Measurements from ENCODE around the gene EIF1AD. TPM values are rescaled to one million over a fixed set of nuclear protein-coding genes. Genes with fewer than 3 reads are reported as not detected.
A peak's percentile ranks its signal among the peaks of the same experiment; 100 is the strongest.

Gene EIF1AD
- total RNA-seq, 1 donor from 2014 or later, result 50.6 TPM

- H3K27me3 ChIP-seq, result no peaks in the 10 kb centered on the region
- no peaks in the 10 kb centered on the region for H3K9me3 ChIP-seq
- DNase-seq (ENCODE audit: extremely low spot score in 2 of 2), result no peak
- peak overlapping the region; percentile 61 to 96 for H3K4me3 ChIP-seq
- TF ChIP-seq POLR2AphosphoS5 (IDR thresholded peaks at IDR 0.05; ENCODE audit: insufficient read depth in 1 of 2, low read depth in 1 of 2) (no peak), POLR2A (IDR thresholded peaks at IDR 0.05) (no peak), CTCF (IDR thresholded peaks at IDR 0.05) (no peak)
- intact Hi-C loops (cut with DNase I), result loop anchor here (5.0 kb wide), 1 partner anchor 116 kb away; the partner anchor contains the start of gene FIBP
- peak overlapping the region; percentile 97 for H3K27ac ChIP-seq
- peaks cover 36% of the 10 kb centered on the region for H3K4me1 ChIP-seq
- peaks cover 0 to 30% of the 10 kb centered on the region in 2 donors for H3K36me3 ChIP-seq
These were observed 1.3 kb upstream of the EIF1AD start for GRCh38 chr11:66003291-66003690.

GRCh38 chr11:66002648-66003225, 780 bp upstream of the EIF1AD start:
- peak in 1 of 3 experiments; percentile 18 for TF ChIP-seq CTCF (IDR thresholded peaks at IDR 0.05)
- TF ChIP-seq POLR2A (IDR thresholded peaks at IDR 0.05), result no peak
- no peak for TF ChIP-seq POLR2AphosphoS5 (IDR thresholded peaks at IDR 0.05; ENCODE audit: insufficient read depth in 1 of 2, low read depth in 1 of 2)
- peak overlapping the region; percentile 61 to 96 for H3K4me3 ChIP-seq
- H3K9me3 ChIP-seq, result no peaks in the 10 kb centered on the region
- peaks cover 36% of the 10 kb centered on the region for H3K4me1 ChIP-seq
- intact Hi-C loops (cut with DNase I), result loop anchor here (5.0 kb wide), 1 partner anchor 115 kb away; the partner anchor contains the start of gene FIBP
- H3K27ac ChIP-seq, result peak overlapping the region; percentile 97
- peak in 1 of 2 donors; percentile 88 for DNase-seq (ENCODE audit: extremely low spot score in 2 of 2)
- H3K27me3 ChIP-seq, result no peaks in the 10 kb centered on the region
- peaks cover 0 to 36% of the 10 kb centered on the region in 2 donors for H3K36me3 ChIP-seq

GRCh38 chr11:65997286-65997685, 4.7 kb downstream of the EIF1AD start:
- H3K4me1 ChIP-seq, result peaks cover 25% of the 10 kb centered on the region
- H3K36me3 ChIP-seq, result peaks cover 0 to 36% of the 10 kb centered on the region in 2 donors
- DNase-seq (ENCODE audit: extremely low spot score in 2 of 2), result no peak
- TF ChIP-seq CTCF (IDR thresholded peaks at IDR 0.05) (no peak), POLR2A (IDR thresholded peaks at IDR 0.05) (no peak), POLR2AphosphoS5 (IDR thresholded peaks at IDR 0.05; ENCODE audit: insufficient read depth in 1 of 2, low read depth in 1 of 2) (no peak)
- H3K4me3 ChIP-seq, result no peak overlapping the region
- H3K9me3 ChIP-seq, result no peaks in the 10 kb centered on the region
- H3K27ac ChIP-seq, result no peak overlapping the region
- H3K27me3 ChIP-seq, result no peaks in the 10 kb centered on the region
- intact Hi-C loops (cut with DNase I), result no loop called here

- H3K36me3 ChIP-seq, result peaks cover 0 to 6% of the 10 kb centered on the region in 2 donors
- H3K27ac ChIP-seq, result no peak overlapping the region
- no peaks in the 10 kb centered on the region for H3K9me3 ChIP-seq
- no peak for DNase-seq (ENCODE audit: extremely low spot score in 2 of 2)
- H3K4me1 ChIP-seq, result no peaks in the 10 kb centered on the region
- no peaks in the 10 kb centered on the region for H3K27me3 ChIP-seq
- H3K4me3 ChIP-seq, result no peak overlapping the region
- TF ChIP-seq CTCF (IDR thresholded peaks at IDR 0.05) (no peak), POLR2A (IDR thresholded peaks at IDR 0.05) (no peak), POLR2AphosphoS5 (IDR thresholded peaks at IDR 0.05; ENCODE audit: insufficient read depth in 1 of 2, low read depth in 1 of 2) (no peak)
- intact Hi-C loops (cut with DNase I), result no loop called here
These were observed 9.9 kb downstream of the EIF1AD start for GRCh38 chr11:65992056-65992455.

Measured in vagina (tissue), 2 donors.